NOMO-1 treated with dmso at 0.1 percent for 144 hours (cell line): ENCODE measurements around the gene CGN.

Experiments
- DNase-seq: peaks from one replicate; lab custom pipeline; 2025; ENCODE audit not compliant: unreplicated experiment; lab: John Stamatoyannopoulos, UW

The CGN gene

GRCh38 chr1:151510957-151511635, at the start of gene CGN:
Gene CGN, plus strand, starts transcription at chr1:151511387. Its CDS starts 7,133 bp downstream, at chr1:151518520.
- DNase-seq: peak; percentile 57

- DNase-seq: no peak
Observed at GRCh38 chr1:151461694-151462093, 49.5 kb upstream of the CGN start.

- no peak for DNase-seq
Observed at GRCh38 chr1:151465026-151465425, 46.2 kb upstream of the CGN start.

GRCh38 chr1:151472856-151473731, 38.1 kb upstream of the CGN start:
- DNase-seq: no peak

- no peak for DNase-seq
Observed at GRCh38 chr1:151474745-151475144, 36.4 kb upstream of the CGN start.

- no peak for DNase-seq
Observed at GRCh38 chr1:151475175-151475574, 36.0 kb upstream of the CGN start.

GRCh38 chr1:151476083-151476482, 35.1 kb upstream of the CGN start:
- DNase-seq: no peak

GRCh38 chr1:151477066-151477465, 34.1 kb upstream of the CGN start:
- no peak for DNase-seq

- no peak for DNase-seq
Observed at GRCh38 chr1:151478140-151478812, 32.9 kb upstream of the CGN start.

- DNase-seq: no peak
Observed at GRCh38 chr1:151478923-151479322, 32.3 kb upstream of the CGN start.

GRCh38 chr1:151479462-151479861, 31.7 kb upstream of the CGN start:
- no peak for DNase-seq

GRCh38 chr1:151482017-151482416, 29.2 kb upstream of the CGN start:
- no peak for DNase-seq

GRCh38 chr1:151485685-151486255, 25.4 kb upstream of the CGN start:
- DNase-seq: no peak

- no peak for DNase-seq
Observed at GRCh38 chr1:151486557-151486956, 24.6 kb upstream of the CGN start.

- DNase-seq: no peak
Observed at GRCh38 chr1:151491641-151492040, 19.5 kb upstream of the CGN start.

- DNase-seq: no peak
Observed at GRCh38 chr1:151492120-151492519, 19.1 kb upstream of the CGN start.

GRCh38 chr1:151493042-151493441, 18.1 kb upstream of the CGN start:
- no peak for DNase-seq

GRCh38 chr1:151494741-151495281, 16.4 kb upstream of the CGN start:
- no peak for DNase-seq

- DNase-seq: no peak
Observed at GRCh38 chr1:151495316-151495715, 15.9 kb upstream of the CGN start.

- no peak for DNase-seq
Observed at GRCh38 chr1:151499365-151499764, 11.8 kb upstream of the CGN start.

- DNase-seq: no peak
Observed at GRCh38 chr1:151499930-151500329, 11.3 kb upstream of the CGN start.
